CMK (cell line): ENCODE data around the gene RBMX2.

Experiments used
- DNase-seq: peaks from one replicate; pipeline ENCODE4 v3.0.0-alpha.2; 2010; ENCODE audit warnings: low read depth

The RBMX2 gene

DNA sequence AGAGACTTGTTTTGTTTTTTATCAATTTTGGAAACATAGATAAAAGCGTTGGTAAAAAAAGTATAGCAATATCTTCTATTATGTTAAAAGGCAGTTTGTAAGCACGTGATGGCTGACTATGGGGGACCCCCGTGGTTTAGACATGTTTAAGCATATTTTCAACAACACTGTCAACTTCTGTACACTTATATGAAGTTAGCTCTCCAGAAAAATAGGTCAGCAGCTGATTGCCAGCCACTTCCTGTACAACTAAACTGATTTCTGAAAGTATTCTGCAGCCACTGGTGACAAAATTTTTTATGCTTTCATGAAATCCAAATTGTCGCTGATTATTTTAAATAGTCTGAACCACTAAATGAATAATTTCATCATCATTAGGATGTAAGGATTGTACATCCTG lies 45.2 kb downstream of the RBMX2 start:
- no peak for DNase-seq
